Fibroblast of villous mesenchyme (primary cell): ENCODE results near the gene CAMK2N1. TPM values are rescaled to one million over a fixed set of nuclear protein-coding genes. Genes with fewer than 3 reads are reported as not detected.
A peak's percentile ranks its signal among the peaks of the same experiment; 100 is the strongest.

ENCODE experiments used
- DNase-seq: peaks from one replicate; pipeline ENCODE4 v3.0.0-alpha.2; 2010; ENCODE audit warnings: low read depth
- H3K4me3 ChIP-seq: 2 replicates; pipeline ENCODE4 v1.5.1; 2011; ENCODE audit warnings: low read depth, mild to moderate bottlenecking, low read length
- CTCF ChIP-seq: IDR thresholded peaks from 2 replicates; pipeline ENCODE4 v1.5.1; 2012; ENCODE audit warnings: low read depth, mild to moderate bottlenecking, low read length; ENCODE audit not compliant: insufficient read depth
- total RNA-seq: library from RNA; depleted of rRNA; stranded (reverse); fragments of >200 nt; gene quantifications from 2 replicates; pipeline ENCODE4 v1.2.3, GENCODE V29; 2012

CAMK2N1 gene
- total RNA-seq, 1 donor = 9.5 TPM

GRCh38 chr1:20472121-20472520 lies 13.9 kb downstream of the CAMK2N1 start:
- no peak overlapping the region for H3K4me3 ChIP-seq
- no peak for DNase-seq
- TF ChIP-seq CTCF = no peak

GRCh38 chr1:20470194-20470593 lies 15.8 kb downstream of the CAMK2N1 start:
- DNase-seq = no peak
- TF ChIP-seq CTCF = no peak
- H3K4me3 ChIP-seq = no peak overlapping the region

GRCh38 chr1:20469406-20470076 lies 16.5 kb downstream of the CAMK2N1 start:
- peak; percentile 30 for TF ChIP-seq CTCF
- no peak overlapping the region for H3K4me3 ChIP-seq
- no peak for DNase-seq

- no peak for DNase-seq
- H3K4me3 ChIP-seq = no peak overlapping the region
- TF ChIP-seq CTCF = no peak
Observed at GRCh38 chr1:20466273-20466672, 19.7 kb downstream of the CAMK2N1 start.

- no peak for TF ChIP-seq CTCF
- no peak overlapping the region for H3K4me3 ChIP-seq
- no peak for DNase-seq
Observed at GRCh38 chr1:20465187-20465586, 20.8 kb downstream of the CAMK2N1 start.

- DNase-seq = no peak
- no peak overlapping the region for H3K4me3 ChIP-seq
- TF ChIP-seq CTCF = no peak
Observed at GRCh38 chr1:20463502-20463901, 22.5 kb downstream of the CAMK2N1 start.

GRCh38 chr1:20462397-20462796 lies 23.6 kb downstream of the CAMK2N1 start:
- DNase-seq = no peak
- no peak overlapping the region for H3K4me3 ChIP-seq
- TF ChIP-seq CTCF = no peak
